AG08396 (cell line): ENCODE data around the gene S100A2.
A peak's percentile ranks its signal among the peaks of the same experiment; 100 is the strongest.
"Not testable (repeated sequence)": the region's sequence is repeated elsewhere in the genome, so short reads cannot be mapped to it uniquely, and the experiment has no call there.

ENCODE experiments used
- DNase-seq: peaks from one replicate; pipeline ENCODE4 v3.0.0; 2012; ENCODE audit warnings: low spot score, mixed read lengths

Gene S100A2

GRCh38 chr1:153532769-153533599, 32.7 kb downstream of the S100A2 start:
- peak; percentile 88 for DNase-seq

GRCh38 chr1:153532181-153532580, 33.5 kb downstream of the S100A2 start:
- DNase-seq: no peak

GRCh38 chr1:153531638-153532037, 34.0 kb downstream of the S100A2 start:
- DNase-seq: no peak

DNA sequence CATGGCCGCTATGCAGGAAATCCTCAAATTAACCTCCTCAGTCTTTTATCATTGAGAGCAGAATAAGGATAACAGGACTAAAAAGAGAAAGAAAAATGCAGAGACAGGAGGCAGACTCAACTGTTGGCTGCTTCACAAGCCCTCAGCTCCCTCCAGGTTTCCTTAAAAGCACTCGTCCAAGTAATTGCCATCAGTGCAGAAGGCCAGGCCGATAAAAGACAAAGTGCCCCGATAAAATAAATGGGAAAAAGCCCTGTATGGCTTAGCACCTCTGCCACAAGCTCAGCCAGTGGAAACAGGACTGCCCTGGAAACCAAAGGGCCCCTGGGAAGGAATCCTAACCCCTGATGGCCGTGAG, 38.0 kb downstream of the S100A2 start:
- DNase-seq: no peak

- no peak for DNase-seq
Observed at GRCh38 chr1:153527023-153527682, 38.5 kb downstream of the S100A2 start.

DNA sequence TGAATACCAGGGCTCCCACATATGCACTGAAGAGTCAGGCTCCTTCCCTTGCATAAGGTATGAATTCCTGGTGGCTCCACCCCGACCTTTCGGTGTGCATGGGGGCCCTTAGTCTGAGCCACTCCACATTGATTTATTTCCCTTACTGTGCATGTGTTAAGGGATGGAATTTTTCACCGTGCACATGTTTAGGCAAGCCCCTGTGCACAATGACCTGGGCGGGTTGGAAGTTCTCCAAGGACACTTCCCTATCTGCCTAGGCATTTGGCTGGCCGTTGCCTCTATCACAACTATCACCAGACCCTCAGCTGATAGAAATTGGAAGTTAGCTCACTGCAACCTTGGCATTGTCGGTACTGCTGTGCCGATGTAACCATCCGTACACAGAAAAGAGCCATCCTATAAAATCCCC, 39.5 kb downstream of the S100A2 start:
- DNase-seq: no peak

GRCh38 chr1:153525088-153525728, 40.4 kb downstream of the S100A2 start:
- DNase-seq: no peak

DNA sequence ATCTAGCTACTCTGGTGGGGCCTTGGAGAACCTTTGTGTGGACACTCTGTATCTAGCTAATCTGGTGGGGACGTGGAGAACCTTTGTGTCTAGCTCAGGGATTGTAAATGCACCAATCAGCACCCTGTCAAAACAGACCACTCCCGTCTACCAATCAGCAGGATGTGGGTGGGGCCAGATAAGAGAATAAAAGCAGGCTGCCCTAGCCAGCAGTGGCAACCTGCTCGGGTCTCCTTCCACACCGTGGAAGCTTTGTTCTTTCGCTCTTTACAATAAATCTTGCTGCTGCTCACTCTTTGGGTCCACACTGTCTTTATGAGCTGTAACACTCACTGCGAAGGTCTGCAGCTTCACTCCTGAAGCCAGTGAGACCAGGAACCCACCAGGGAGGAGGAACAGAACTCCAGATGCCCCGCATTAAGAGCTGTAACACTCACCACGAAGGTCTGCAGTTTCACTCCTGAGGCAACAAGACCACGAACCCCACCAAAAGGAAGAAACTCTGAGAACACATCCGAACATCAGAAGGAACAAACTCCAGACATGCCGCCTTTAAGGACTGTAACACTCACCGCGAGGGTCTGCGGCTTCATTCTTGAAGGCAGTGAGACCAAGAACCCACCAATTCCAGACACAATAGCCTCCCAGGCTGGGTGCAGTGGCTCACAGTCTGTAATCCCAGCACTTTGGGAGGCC, 43.1 kb downstream of the S100A2 start:
- DNase-seq: not testable (repeated sequence)

GRCh38 chr1:153521808-153522207, 43.8 kb downstream of the S100A2 start:
- DNase-seq: not testable (repeated sequence)

GRCh38 chr1:153520818-153521476, 44.7 kb downstream of the S100A2 start:
- no peak for DNase-seq

GRCh38 chr1:153520137-153520691, 45.4 kb downstream of the S100A2 start:
- DNase-seq: not testable (repeated sequence)

- DNase-seq: no peak
Observed at GRCh38 chr1:153519242-153519641, 46.4 kb downstream of the S100A2 start.

- DNase-seq: no peak
Observed at GRCh38 chr1:153515504-153516394, 49.9 kb downstream of the S100A2 start.

DNA sequence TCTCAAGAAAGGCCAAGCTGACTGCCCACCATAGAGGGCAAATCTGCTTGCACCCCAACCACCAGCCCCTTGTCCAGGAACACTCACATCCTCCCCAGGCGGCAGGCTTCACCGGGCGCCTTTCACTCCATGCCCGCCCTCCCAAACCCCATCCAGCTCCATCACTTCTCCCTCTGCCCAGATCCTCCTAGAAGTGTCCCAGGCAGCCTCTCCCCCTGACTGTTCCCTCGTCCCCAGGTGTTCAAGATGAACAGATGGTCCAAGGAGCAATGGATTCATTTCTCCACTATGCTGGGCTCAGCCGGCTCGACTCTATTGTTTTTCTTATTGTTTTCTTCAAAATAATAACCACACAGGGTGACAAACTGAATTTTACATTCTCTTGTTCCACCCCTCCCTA, 52.0 kb downstream of the S100A2 start:
- DNase-seq: no peak

DNA sequence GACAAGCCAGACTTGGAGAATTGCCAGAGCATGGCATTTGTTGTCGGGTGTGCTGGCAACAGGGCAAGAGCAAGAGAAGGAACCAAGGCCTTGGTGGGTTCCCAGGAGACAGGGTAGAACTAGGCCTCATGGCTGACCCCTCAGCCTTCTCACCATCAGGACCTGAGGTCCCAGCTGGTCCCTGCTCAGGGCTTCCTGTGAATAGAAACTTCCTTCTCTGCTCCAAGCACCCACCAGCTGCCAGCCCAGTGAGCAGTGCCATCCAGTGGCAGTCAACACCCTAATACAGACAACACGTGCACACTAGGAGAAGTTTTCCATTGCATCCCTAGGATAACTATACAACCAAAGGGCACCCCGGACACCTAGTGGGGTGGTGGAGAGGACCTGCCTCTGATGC, 52.6 kb downstream of the S100A2 start:
- DNase-seq: no peak
